K562 (cell line): ENCODE data around the gene WDR5B.

Source experiments
- EZH2 ChIP-seq: IDR thresholded peaks from 2 replicates; pipeline ENCODE4 v1.6.1; 2012; ENCODE audit warnings: low read depth, mild to moderate bottlenecking, inconsistent platforms, low read length, borderline replicate concordance
- MYC ChIP-seq, 2 experiments: fragments of 250-450 bp in 1 of 2; sonication (Bioruptor Pico) in 1 of 2; IDR thresholded peaks; 2 replicates each; pipeline versions ENCODE4 v1.5.1 to v1.6.1; 2012 to 2021; ENCODE audit warnings: low read depth in 2 of 2, borderline replicate concordance in 1 of 2, improper control_type of control experiment in 1 of 2, low read length in 1 of 2, mild to moderate bottlenecking in 1 of 2, moderate library complexity in 1 of 2
- TF ChIP-seq, protein P1 (sequence below): sonication (generic); formaldehyde crosslinking; IDR thresholded peaks from 2 replicates; pipeline ENCODE4 v1.8.0; 2022; ENCODE audit warnings: mild to moderate bottlenecking, low read depth, missing genetic modification reagents

DNA sequence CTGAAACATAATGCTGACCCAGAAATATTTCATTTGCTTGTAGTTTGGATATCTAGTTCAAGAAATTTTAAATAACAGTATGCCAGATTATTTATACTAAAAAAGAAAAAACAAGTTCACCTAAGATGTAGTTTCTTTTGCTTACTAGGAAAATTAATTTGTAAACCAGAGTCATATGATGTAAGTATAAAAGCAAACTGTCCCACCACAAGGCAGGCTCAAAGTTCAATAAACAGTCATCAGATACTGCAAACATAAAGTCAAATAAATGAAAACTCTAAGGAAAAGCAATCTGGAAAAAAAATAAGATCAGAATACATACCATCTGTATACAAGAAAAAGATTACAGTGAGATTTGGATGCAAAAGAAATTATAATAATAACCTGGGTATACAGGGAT, 40.2 kb upstream of the WDR5B start:
- TF ChIP-seq, protein P1, sequence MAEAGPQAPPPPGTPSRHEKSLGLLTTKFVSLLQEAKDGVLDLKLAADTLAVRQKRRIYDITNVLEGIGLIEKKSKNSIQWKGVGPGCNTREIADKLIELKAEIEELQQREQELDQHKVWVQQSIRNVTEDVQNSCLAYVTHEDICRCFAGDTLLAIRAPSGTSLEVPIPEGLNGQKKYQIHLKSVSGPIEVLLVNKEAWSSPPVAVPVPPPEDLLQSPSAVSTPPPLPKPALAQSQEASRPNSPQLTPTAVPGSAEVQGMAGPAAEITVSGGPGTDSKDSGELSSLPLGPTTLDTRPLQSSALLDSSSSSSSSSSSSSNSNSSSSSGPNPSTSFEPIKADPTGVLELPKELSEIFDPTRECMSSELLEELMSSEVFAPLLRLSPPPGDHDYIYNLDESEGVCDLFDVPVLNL (CRISPR knock-in tag): no peak
- TF ChIP-seq MYC (IDR thresholded peaks at IDR 0.05; ENCODE audit: low read depth, low read length) (no peak), MYC (CRISPR knock-in tag; IDR thresholded peaks at IDR 0.05; ENCODE audit: borderline replicate concordance, low read depth) (no peak), EZH2 (no peak)
